Liver (tissue), 9 donors: ENCODE data around the gene NTNG1. TPM values are rescaled to one million over a fixed set of nuclear protein-coding genes. Genes with fewer than 3 reads are reported as not detected.

Experiments used
- DNase-seq: peaks from one replicate; pipeline ENCODE4 v3.0.0-alpha.2; 2017; ENCODE audit warnings: low spot score
- H3K27ac ChIP-seq, 2 donors: one replicate each; pipeline ENCODE4 v1.7.0; 2013; ENCODE audit warnings: inconsistent platforms in 2 of 2, low read length in 2 of 2, control low read depth in 1 of 2, low read depth in 1 of 2, mild to moderate bottlenecking in 1 of 2
- H3K27me3 ChIP-seq, 4 donors: one replicate each; pipeline versions ENCODE4 v1.6.1 to v1.7.0; 2013; ENCODE audit warnings: low read length in 3 of 4, inconsistent platforms in 1 of 4, mild to moderate bottlenecking in 1 of 4, moderate library complexity in 1 of 4; ENCODE audit not compliant: control insufficient read depth in 4 of 4, insufficient read depth in 4 of 4
- H3K36me3 ChIP-seq, 4 donors: one replicate each; pipeline versions ENCODE4 v1.6.1 to v1.7.0; 2013; ENCODE audit warnings: low read length in 3 of 4, mild to moderate bottlenecking in 3 of 4, low read depth in 1 of 4, moderate library complexity in 1 of 4; ENCODE audit not compliant: control insufficient read depth in 4 of 4, insufficient read depth in 3 of 4
- H3K4me1 ChIP-seq, 4 donors: one replicate each; pipeline versions ENCODE4 v1.6.1 to v1.7.0; 2013; ENCODE audit warnings: low read length in 3 of 4, mild to moderate bottlenecking in 3 of 4, moderate library complexity in 1 of 4; ENCODE audit not compliant: control insufficient read depth in 4 of 4, insufficient read depth in 4 of 4
- H3K4me3 ChIP-seq, 3 donors: one replicate each; pipeline versions ENCODE4 v1.6.1 to v1.7.0; 2013; ENCODE audit warnings: low read length in 3 of 3, control low read depth in 1 of 3, low read depth in 1 of 3, mild to moderate bottlenecking in 1 of 3
- H3K9ac ChIP-seq, 2 donors: one replicate each; pipeline ENCODE4 v1.7.0; 2013; ENCODE audit warnings: low read length in 2 of 2, mild to moderate bottlenecking in 2 of 2, moderate library complexity in 2 of 2, control low read depth in 1 of 2, low read depth in 1 of 2
- H3K9me3 ChIP-seq, 4 donors: one replicate each; pipeline versions ENCODE4 v1.6.1 to v1.7.0; 2013; ENCODE audit warnings: low read length in 3 of 4; ENCODE audit not compliant: control insufficient read depth in 4 of 4
- EGR1 ChIP-seq, 2 donors: IDR thresholded peaks; 2 replicates each; pipeline ENCODE4 v1.6.1; 2016 to 2018; ENCODE audit warnings: antibody characterized with exemption in 2 of 2, low read depth in 2 of 2
- FOXA1 ChIP-seq: IDR thresholded peaks from 2 replicates; pipeline ENCODE4 v1.6.1; 2016; ENCODE audit warnings: antibody characterized with exemption
- FOXA2 ChIP-seq: IDR thresholded peaks from 2 replicates; pipeline ENCODE4 v1.6.1; 2016; ENCODE audit warnings: antibody characterized with exemption
- GABPA ChIP-seq, 2 donors: IDR thresholded peaks in 1 of 2; conservative IDR thresholded peaks in 1 of 2; 2 replicates each; pipeline ENCODE4 v1.6.1; 2016; ENCODE audit warnings: antibody characterized with exemption in 2 of 2, mild to moderate bottlenecking in 1 of 2, moderate library complexity in 1 of 2
- HNF4A ChIP-seq, 2 donors: conservative IDR thresholded peaks; 2 replicates each; pipeline ENCODE4 v1.6.1; 2016; ENCODE audit warnings: antibody characterized with exemption in 2 of 2, mild to moderate bottlenecking in 2 of 2
- HNF4G ChIP-seq: IDR thresholded peaks from 2 replicates; pipeline ENCODE4 v1.6.1; 2016; ENCODE audit warnings: antibody characterized with exemption
- JUND ChIP-seq, 2 donors: IDR thresholded peaks; 2 replicates each; pipeline ENCODE4 v1.6.1; 2016; ENCODE audit warnings: antibody characterized with exemption in 2 of 2
- NR2F2 ChIP-seq: IDR thresholded peaks from 2 replicates; pipeline ENCODE4 v1.6.1; 2016; ENCODE audit warnings: antibody characterized with exemption
- RAD21 ChIP-seq, 2 donors: IDR thresholded peaks; 2 replicates each; pipeline ENCODE4 v1.6.1; 2016; ENCODE audit warnings: antibody characterized with exemption in 2 of 2, mild to moderate bottlenecking in 2 of 2
- SP1 ChIP-seq: IDR thresholded peaks from 2 replicates; pipeline ENCODE4 v1.6.1; 2018; ENCODE audit warnings: antibody characterized with exemption, mild to moderate bottlenecking
- TAF1 ChIP-seq: conservative IDR thresholded peaks from 2 replicates; pipeline ENCODE4 v1.6.1; 2016; ENCODE audit warnings: antibody characterized with exemption, mild to moderate bottlenecking
- YY1 ChIP-seq: IDR thresholded peaks from 2 replicates; pipeline ENCODE4 v1.6.1; 2016; ENCODE audit warnings: antibody characterized with exemption, mild to moderate bottlenecking
- WGBS: extraction: QIAGEN DNeasy Blood & Tissue Kit; methylation state at CpG from one replicate; pipeline ENCODE4 v1.1.7; 2013; 5-methylcytosine and 5-hydroxymethylcytosine counted together
- polyA plus RNA-seq, 2 donors: library from polyadenylated mRNA; stranded (reverse) in 1 of 2; unstranded in 1 of 2; fragments of 200-250 nt in 1 of 2; fragments of >200 nt in 1 of 2; fragmentation: Nextera tagmentation in 1 of 2; extraction: Ambion mirVana in 1 of 2; gene quantifications; one replicate each; pipeline versions ENCODE4 v1.2.1 to v1.2.3, GENCODE V29; 2013 to 2015
- total RNA-seq, 2 donors: library from RNA; depleted of rRNA; stranded (reverse); fragments of >200 nt; gene quantifications; one replicate each; pipeline ENCODE4 v1.2.3, GENCODE V29; 2014
- TF ChIP-seq, protein P1 (sequence below): IDR thresholded peaks from 2 replicates; pipeline ENCODE4 v1.6.1; 2016; ENCODE audit warnings: antibody characterized with exemption
- TF ChIP-seq, protein P2 (sequence below): IDR thresholded peaks from 2 replicates; pipeline ENCODE4 v1.6.1; 2016; ENCODE audit warnings: antibody characterized with exemption, mild to moderate bottlenecking
- TF ChIP-seq, protein P3 (sequence below): fragments of 150-350 bp; IDR thresholded peaks from 2 replicates; pipeline ENCODE4 v1.5.1; 2017; ENCODE audit warnings: improper control_type of control experiment, low read depth, low read length; ENCODE audit not compliant: missing input control
- TF ChIP-seq, protein P4 (sequence below): IDR thresholded peaks from 2 replicates; pipeline ENCODE4 v1.6.1; 2016; ENCODE audit warnings: antibody characterized with exemption
- donor health status: healthy.
- donor health status: healthy.
- donor health status: healthy.
- donor health status: healthy.
- donor health status: healthy.

The NTNG1 gene
- total and polyA plus RNA-seq, 4 donors, result under 0.01 TPM; not detected in 2

DNA sequence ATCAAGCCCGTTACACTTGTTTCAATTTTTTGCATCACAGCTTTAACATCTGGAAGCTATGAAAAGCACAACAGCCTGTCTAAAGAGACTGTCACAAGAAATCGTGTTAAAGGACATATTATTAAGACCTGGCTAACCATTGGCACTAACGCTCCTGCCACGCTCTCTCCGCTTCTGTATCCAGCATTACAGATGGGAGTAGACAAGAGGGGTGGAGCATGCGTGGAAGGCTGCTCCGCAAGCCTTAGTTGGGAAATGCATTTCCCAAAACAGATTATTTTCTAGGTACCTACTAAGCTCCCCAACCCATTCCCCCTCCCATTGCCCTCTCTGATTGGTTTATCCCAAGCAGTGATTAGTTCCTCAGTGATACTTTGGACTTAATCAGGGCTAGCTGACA lies 72.4 kb downstream of the NTNG1 start:
- TF ChIP-seq RAD21 (IDR thresholded peaks at IDR 0.05) (no peak), JUND (IDR thresholded peaks at IDR 0.05) (no peak), TAF1 (no peak), EGR1 (IDR thresholded peaks at IDR 0.05; ENCODE audit: low read depth in 2 of 2) (no peak), YY1 (no peak), FOXA1 (no peak), GABPA (IDR thresholded peaks at IDR 0.05 in 1 of 2, conservative IDR thresholded peaks at IDR 0.05 in 1 of 2) (no peak), HNF4G (no peak), FOXA2 (no peak), NR2F2 (no peak), HNF4A (conservative IDR thresholded peaks at IDR 0.05) (no peak), SP1 (no peak)
- TF ChIP-seq, protein P1, sequence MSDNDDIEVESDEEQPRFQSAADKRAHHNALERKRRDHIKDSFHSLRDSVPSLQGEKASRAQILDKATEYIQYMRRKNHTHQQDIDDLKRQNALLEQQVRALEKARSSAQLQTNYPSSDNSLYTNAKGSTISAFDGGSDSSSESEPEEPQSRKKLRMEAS, result no peak
- TF ChIP-seq, protein P2, sequence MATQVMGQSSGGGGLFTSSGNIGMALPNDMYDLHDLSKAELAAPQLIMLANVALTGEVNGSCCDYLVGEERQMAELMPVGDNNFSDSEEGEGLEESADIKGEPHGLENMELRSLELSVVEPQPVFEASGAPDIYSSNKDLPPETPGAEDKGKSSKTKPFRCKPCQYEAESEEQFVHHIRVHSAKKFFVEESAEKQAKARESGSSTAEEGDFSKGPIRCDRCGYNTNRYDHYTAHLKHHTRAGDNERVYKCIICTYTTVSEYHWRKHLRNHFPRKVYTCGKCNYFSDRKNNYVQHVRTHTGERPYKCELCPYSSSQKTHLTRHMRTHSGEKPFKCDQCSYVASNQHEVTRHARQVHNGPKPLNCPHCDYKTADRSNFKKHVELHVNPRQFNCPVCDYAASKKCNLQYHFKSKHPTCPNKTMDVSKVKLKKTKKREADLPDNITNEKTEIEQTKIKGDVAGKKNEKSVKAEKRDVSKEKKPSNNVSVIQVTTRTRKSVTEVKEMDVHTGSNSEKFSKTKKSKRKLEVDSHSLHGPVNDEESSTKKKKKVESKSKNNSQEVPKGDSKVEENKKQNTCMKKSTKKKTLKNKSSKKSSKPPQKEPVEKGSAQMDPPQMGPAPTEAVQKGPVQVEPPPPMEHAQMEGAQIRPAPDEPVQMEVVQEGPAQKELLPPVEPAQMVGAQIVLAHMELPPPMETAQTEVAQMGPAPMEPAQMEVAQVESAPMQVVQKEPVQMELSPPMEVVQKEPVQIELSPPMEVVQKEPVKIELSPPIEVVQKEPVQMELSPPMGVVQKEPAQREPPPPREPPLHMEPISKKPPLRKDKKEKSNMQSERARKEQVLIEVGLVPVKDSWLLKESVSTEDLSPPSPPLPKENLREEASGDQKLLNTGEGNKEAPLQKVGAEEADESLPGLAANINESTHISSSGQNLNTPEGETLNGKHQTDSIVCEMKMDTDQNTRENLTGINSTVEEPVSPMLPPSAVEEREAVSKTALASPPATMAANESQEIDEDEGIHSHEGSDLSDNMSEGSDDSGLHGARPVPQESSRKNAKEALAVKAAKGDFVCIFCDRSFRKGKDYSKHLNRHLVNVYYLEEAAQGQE, result no peak
- TF ChIP-seq, protein P3, sequence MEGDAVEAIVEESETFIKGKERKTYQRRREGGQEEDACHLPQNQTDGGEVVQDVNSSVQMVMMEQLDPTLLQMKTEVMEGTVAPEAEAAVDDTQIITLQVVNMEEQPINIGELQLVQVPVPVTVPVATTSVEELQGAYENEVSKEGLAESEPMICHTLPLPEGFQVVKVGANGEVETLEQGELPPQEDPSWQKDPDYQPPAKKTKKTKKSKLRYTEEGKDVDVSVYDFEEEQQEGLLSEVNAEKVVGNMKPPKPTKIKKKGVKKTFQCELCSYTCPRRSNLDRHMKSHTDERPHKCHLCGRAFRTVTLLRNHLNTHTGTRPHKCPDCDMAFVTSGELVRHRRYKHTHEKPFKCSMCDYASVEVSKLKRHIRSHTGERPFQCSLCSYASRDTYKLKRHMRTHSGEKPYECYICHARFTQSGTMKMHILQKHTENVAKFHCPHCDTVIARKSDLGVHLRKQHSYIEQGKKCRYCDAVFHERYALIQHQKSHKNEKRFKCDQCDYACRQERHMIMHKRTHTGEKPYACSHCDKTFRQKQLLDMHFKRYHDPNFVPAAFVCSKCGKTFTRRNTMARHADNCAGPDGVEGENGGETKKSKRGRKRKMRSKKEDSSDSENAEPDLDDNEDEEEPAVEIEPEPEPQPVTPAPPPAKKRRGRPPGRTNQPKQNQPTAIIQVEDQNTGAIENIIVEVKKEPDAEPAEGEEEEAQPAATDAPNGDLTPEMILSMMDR, result no peak
- TF ChIP-seq, protein P4, sequence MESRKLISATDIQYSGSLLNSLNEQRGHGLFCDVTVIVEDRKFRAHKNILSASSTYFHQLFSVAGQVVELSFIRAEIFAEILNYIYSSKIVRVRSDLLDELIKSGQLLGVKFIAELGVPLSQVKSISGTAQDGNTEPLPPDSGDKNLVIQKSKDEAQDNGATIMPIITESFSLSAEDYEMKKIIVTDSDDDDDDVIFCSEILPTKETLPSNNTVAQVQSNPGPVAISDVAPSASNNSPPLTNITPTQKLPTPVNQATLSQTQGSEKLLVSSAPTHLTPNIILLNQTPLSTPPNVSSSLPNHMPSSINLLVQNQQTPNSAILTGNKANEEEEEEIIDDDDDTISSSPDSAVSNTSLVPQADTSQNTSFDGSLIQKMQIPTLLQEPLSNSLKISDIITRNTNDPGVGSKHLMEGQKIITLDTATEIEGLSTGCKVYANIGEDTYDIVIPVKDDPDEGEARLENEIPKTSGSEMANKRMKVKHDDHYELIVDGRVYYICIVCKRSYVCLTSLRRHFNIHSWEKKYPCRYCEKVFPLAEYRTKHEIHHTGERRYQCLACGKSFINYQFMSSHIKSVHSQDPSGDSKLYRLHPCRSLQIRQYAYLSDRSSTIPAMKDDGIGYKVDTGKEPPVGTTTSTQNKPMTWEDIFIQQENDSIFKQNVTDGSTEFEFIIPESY, result no peak
- Histone ChIP-seq H3K36me3 (no peaks in the 10 kb centered on the region), H3K4me1 (no peaks in the 10 kb centered on the region), H3K9ac (no peak overlapping the region), H3K27ac (no peak overlapping the region), H3K9me3 (peaks cover 0 to 7% (median 0%) of the 10 kb centered on the region in 4 donors), H3K4me3 (no peak overlapping the region), H3K27me3 (no peaks in the 10 kb centered on the region)
- no peak for DNase-seq
- 85% methylated on average over 7 of the region's 7 CpGs for WGBS

DNA sequence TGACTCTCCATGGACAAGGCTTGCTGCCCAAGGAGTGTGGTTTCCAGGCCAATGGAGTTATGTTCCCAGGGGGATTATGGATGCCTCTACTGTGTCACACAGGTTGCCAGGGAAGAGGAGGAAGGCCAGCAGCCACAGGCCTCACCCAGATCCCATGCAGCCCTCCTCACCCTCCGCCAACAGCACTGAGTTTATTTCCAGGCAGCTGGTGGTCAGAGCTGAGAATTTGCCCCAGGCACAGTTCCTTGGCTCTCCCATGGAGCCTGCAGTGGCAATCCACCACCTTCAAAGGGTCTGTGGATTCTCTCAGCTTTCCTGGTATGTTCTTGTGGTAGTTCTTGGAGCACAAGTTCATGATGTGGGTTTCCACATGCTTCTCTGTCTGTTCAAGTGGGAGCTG lies 79.2 kb downstream of the NTNG1 start:
- H3K27me3 ChIP-seq, result no peaks in the 10 kb centered on the region
- H3K4me3 ChIP-seq, result no peak overlapping the region
- peaks cover 0 to 4% (median 2%) of the 10 kb centered on the region in 4 donors for H3K9me3 ChIP-seq
- H3K4me1 ChIP-seq, result no peaks in the 10 kb centered on the region
- no peak overlapping the region for H3K9ac ChIP-seq
- TF ChIP-seq, protein P3, result no peak
- no peak for TF ChIP-seq FOXA2
- 85% methylated on average over 1 of the region's 1 CpG for WGBS
- H3K27ac ChIP-seq, result no peak overlapping the region
- H3K36me3 ChIP-seq, result no peaks in the 10 kb centered on the region
- no peak for DNase-seq
